Left forelimb (tissue), 1 donor: ENCODE results near the gene CTNNA1.
A peak's percentile ranks its signal among the peaks of the same experiment; 100 is the strongest.
"Not testable (repeated sequence)": the region's sequence is repeated elsewhere in the genome, so short reads cannot be mapped to it uniquely, and the experiment has no call there.

ENCODE experiments used
- DNase-seq: peaks from one replicate; pipeline ENCODE4 v3.0.0-alpha.2; 2018; ENCODE audit warnings: low spot score

Gene CTNNA1

GRCh38 chr5:138752951-138753793, at the start of gene CTNNA1:
CTNNA1 (plus strand) TSS chr5:138753425; CDS start chr5:138781925, 28,500 bp downstream.
- DNase-seq = peak; percentile 93

- DNase-seq = not testable (repeated sequence)
Measured at GRCh38 chr5:138703777-138704176, 49.4 kb upstream of the CTNNA1 start.

GRCh38 chr5:138705007-138705406, 48.2 kb upstream of the CTNNA1 start:
- no peak for DNase-seq

GRCh38 chr5:138705567-138705966, 47.7 kb upstream of the CTNNA1 start:
- DNase-seq = no peak

- DNase-seq = no peak
Measured at GRCh38 chr5:138706655-138707480, 46.4 kb upstream of the CTNNA1 start.

GRCh38 chr5:138708791-138709190, 44.4 kb upstream of the CTNNA1 start:
- no peak for DNase-seq

GRCh38 chr5:138709202-138709601, 44.0 kb upstream of the CTNNA1 start:
- no peak for DNase-seq

- no peak for DNase-seq
Measured at GRCh38 chr5:138711087-138711486, 42.1 kb upstream of the CTNNA1 start.

- no peak for DNase-seq
Measured at GRCh38 chr5:138711811-138712210, 41.4 kb upstream of the CTNNA1 start.

GRCh38 chr5:138712324-138712723, 40.9 kb upstream of the CTNNA1 start:
- no peak for DNase-seq

GRCh38 chr5:138712791-138713190, 40.4 kb upstream of the CTNNA1 start:
- no peak for DNase-seq

GRCh38 chr5:138713247-138713646, 40.0 kb upstream of the CTNNA1 start:
- DNase-seq = no peak

GRCh38 chr5:138714694-138715093, 38.5 kb upstream of the CTNNA1 start:
- DNase-seq = no peak

- not testable (repeated sequence) for DNase-seq
Measured at GRCh38 chr5:138715931-138716432, 37.2 kb upstream of the CTNNA1 start.

- no peak for DNase-seq
Measured at GRCh38 chr5:138716456-138716924, 36.7 kb upstream of the CTNNA1 start.

- no peak for DNase-seq
Measured at GRCh38 chr5:138717399-138717798, 35.8 kb upstream of the CTNNA1 start.

GRCh38 chr5:138719811-138720210, 33.4 kb upstream of the CTNNA1 start:
- DNase-seq = no peak

GRCh38 chr5:138720840-138721239, 32.4 kb upstream of the CTNNA1 start:
- no peak for DNase-seq

- DNase-seq = no peak
Measured at GRCh38 chr5:138721979-138722378, 31.2 kb upstream of the CTNNA1 start.

GRCh38 chr5:138722544-138723177, 30.6 kb upstream of the CTNNA1 start:
- DNase-seq = no peak

- no peak for DNase-seq
Measured at GRCh38 chr5:138724470-138725146, 28.6 kb upstream of the CTNNA1 start.
